Suprapubic skin (tissue), 3 donors: ENCODE results near the gene ATP1A2.

Experiments
- EP300 ChIP-seq: sonication (generic); formaldehyde crosslinking; IDR thresholded peaks from one replicate; pipeline ENCODE4 v1.6.1; 2017; ENCODE audit warnings: antibody characterized with exemption
- POLR2A ChIP-seq, 2 donors: fragments of 450-650 bp; IDR thresholded peaks; one replicate each; pipeline ENCODE4 v1.6.1; 2017; ENCODE audit warnings: antibody characterized with exemption in 2 of 2, mild to moderate bottlenecking in 2 of 2, moderate library complexity in 2 of 2
- TF ChIP-seq, protein P1 (sequence below), 2 donors: fragments of 200-600 bp in 1 of 2; fragments of 450-650 bp in 1 of 2; sonication (generic) in 1 of 2; IDR thresholded peaks; one replicate each; pipeline ENCODE4 v1.5.1; 2016 to 2019; ENCODE audit warnings: antibody characterized with exemption in 2 of 2, mild to moderate bottlenecking in 1 of 2, moderate library complexity in 1 of 2

- TF ChIP-seq, protein P1, sequence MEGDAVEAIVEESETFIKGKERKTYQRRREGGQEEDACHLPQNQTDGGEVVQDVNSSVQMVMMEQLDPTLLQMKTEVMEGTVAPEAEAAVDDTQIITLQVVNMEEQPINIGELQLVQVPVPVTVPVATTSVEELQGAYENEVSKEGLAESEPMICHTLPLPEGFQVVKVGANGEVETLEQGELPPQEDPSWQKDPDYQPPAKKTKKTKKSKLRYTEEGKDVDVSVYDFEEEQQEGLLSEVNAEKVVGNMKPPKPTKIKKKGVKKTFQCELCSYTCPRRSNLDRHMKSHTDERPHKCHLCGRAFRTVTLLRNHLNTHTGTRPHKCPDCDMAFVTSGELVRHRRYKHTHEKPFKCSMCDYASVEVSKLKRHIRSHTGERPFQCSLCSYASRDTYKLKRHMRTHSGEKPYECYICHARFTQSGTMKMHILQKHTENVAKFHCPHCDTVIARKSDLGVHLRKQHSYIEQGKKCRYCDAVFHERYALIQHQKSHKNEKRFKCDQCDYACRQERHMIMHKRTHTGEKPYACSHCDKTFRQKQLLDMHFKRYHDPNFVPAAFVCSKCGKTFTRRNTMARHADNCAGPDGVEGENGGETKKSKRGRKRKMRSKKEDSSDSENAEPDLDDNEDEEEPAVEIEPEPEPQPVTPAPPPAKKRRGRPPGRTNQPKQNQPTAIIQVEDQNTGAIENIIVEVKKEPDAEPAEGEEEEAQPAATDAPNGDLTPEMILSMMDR (IDR thresholded peaks at IDR 0.05) = no peak
- TF ChIP-seq POLR2A (IDR thresholded peaks at IDR 0.05) (no peak), EP300 (no peak)
These were observed 21.3 kb upstream of the ATP1A2 start for GRCh38 chr1:160094291-160094625.
